ENCODE results near the gene TMEM101.
"Not testable (repeated sequence)": the region's sequence is repeated elsewhere in the genome, so short reads cannot be mapped to it uniquely, and the experiment has no call there.

The TMEM101 gene

DNA sequence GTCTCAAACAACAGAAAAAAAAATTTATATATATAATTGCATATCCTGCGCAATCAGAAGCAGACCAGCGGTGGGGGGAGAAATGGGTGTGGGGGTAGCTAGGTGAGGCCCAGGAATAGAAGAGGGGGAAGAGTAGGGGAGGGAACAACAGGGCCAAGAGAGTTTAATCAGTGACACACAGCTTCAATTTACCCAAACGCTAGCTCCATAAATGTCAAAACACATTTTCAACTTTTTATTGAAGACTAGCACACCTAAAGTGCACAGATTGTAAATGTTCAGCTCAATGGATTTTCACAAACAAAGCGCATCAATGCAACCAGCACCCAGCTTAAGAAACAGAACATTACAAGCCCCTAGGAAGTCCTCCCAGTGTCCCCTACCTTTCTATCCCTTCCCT, 35.1 kb downstream of the TMEM101 start:
- TF ChIP-seq, protein P1, sequence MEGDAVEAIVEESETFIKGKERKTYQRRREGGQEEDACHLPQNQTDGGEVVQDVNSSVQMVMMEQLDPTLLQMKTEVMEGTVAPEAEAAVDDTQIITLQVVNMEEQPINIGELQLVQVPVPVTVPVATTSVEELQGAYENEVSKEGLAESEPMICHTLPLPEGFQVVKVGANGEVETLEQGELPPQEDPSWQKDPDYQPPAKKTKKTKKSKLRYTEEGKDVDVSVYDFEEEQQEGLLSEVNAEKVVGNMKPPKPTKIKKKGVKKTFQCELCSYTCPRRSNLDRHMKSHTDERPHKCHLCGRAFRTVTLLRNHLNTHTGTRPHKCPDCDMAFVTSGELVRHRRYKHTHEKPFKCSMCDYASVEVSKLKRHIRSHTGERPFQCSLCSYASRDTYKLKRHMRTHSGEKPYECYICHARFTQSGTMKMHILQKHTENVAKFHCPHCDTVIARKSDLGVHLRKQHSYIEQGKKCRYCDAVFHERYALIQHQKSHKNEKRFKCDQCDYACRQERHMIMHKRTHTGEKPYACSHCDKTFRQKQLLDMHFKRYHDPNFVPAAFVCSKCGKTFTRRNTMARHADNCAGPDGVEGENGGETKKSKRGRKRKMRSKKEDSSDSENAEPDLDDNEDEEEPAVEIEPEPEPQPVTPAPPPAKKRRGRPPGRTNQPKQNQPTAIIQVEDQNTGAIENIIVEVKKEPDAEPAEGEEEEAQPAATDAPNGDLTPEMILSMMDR (IDR thresholded peaks at IDR 0.05) = no peak
- Histone ChIP-seq H3K4me3 (no peak overlapping the region), H3K27ac (no peak overlapping the region)
- DNase-seq (ENCODE audit: low spot score) = no peak

DNA sequence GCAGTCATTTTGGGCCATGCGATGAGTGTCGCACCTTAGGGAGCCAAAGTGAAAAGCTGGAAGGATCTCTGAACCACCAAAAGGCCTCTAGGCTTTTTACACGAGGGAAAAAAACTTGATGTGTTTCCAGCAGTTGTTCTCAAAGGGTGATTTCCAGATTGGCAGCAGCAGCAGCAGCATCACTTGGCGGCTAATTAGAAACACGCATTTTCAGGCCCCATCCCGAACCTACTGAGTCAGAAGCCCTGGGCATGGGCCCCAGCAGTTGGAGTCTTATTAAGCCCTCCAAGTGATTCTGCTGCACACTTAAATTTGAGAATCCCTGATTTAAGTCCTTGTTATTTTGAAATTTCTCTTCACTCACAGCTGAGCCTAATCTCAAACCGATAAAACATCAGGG, 35.8 kb downstream of the TMEM101 start:
- TF ChIP-seq, protein P1 (IDR thresholded peaks at IDR 0.05) = no peak
- no peak overlapping the region for H3K27ac ChIP-seq
- H3K4me3 ChIP-seq = no peak overlapping the region
- no peak for DNase-seq (ENCODE audit: low spot score)

DNA sequence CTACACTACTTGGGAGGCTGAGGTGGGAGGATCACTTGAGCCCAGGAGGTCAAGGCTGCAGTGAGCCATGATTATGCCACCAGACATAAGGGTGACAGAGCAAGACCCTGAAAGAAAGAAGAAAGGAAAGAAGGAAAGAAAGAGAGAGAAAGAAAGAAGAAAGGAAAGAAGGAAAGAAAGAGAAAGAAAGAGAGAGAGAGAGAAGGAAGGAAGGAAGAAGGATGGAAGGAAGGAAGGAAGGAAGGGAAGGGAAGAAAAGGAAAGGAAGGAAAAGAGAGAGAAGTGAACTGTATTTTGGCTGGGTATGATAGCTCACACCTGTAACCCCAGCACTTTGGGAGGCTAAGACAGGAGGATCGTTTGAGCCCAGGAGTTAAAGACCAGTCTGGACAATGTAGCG, 36.7 kb downstream of the TMEM101 start:
- H3K27ac ChIP-seq = no peak overlapping the region
- no peak for DNase-seq (ENCODE audit: low spot score)
- TF ChIP-seq, protein P1 (IDR thresholded peaks at IDR 0.05) = no peak
- H3K4me3 ChIP-seq = no peak overlapping the region

DNA sequence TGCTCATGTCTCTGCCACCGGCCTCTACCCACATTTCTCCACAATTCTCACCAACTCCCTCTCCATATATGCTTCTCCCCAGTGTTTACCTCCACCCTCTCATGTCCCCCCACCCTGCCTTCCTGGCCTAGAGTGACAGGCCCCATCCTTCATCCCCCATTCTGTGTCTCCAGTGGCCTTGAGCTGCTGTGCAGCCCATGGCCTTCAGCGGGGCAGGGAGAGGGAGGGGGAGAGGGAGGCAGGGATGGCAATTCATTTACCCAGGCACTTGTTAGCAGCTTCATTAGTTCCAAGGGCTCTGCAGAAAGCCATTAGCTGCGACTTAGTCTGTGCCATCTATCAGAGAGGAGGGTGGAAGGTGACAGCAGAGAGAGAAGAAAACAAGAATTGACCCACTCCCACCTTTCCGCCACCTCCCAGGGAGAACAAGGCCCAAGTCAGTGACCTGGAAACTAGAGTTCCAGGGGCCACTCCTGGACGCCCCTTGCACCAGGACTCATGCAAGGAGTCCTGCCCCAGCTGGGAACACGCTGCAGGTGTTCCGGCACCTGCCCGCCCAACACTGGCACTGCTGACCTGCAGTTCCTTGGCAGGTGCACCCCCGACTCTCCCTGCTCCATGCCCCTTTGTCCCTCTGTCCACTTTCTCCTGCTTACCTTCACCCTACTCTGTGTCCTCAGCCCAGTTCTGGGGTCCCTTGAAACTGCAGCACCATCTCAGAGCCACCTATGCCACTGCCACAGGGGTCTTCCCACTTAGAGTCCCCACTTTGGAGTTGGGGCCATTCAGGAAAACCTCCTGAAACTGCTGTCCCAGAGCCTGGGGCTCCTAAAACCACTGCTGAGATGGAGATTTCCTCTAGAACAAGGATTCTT, 37.6 kb downstream of the TMEM101 start:
- Histone ChIP-seq H3K4me3 (no peak overlapping the region), H3K27ac (no peak overlapping the region)
- TF ChIP-seq, protein P1 (IDR thresholded peaks at IDR 0.05) = no peak
- no peak for DNase-seq (ENCODE audit: low spot score)

DNA sequence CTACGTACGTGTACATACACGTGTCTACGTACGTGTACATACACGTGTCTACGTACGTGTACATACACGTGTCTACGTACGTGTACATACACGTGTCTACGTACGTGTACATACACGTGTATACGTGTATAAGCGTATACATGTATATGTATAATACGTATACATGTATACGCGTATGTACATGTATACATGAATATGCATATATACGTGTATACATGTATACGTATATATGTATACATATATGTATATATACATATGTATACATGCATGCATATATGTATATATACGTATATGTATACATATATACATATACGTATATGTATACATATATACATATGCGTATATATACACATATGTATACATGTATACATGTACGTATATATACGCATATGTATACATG, 38.9 kb downstream of the TMEM101 start:
- TF ChIP-seq, protein P1 (IDR thresholded peaks at IDR 0.05) = no peak
- H3K27ac ChIP-seq = no peak overlapping the region
- DNase-seq (ENCODE audit: low spot score) = no peak
- no peak overlapping the region for H3K4me3 ChIP-seq

DNA sequence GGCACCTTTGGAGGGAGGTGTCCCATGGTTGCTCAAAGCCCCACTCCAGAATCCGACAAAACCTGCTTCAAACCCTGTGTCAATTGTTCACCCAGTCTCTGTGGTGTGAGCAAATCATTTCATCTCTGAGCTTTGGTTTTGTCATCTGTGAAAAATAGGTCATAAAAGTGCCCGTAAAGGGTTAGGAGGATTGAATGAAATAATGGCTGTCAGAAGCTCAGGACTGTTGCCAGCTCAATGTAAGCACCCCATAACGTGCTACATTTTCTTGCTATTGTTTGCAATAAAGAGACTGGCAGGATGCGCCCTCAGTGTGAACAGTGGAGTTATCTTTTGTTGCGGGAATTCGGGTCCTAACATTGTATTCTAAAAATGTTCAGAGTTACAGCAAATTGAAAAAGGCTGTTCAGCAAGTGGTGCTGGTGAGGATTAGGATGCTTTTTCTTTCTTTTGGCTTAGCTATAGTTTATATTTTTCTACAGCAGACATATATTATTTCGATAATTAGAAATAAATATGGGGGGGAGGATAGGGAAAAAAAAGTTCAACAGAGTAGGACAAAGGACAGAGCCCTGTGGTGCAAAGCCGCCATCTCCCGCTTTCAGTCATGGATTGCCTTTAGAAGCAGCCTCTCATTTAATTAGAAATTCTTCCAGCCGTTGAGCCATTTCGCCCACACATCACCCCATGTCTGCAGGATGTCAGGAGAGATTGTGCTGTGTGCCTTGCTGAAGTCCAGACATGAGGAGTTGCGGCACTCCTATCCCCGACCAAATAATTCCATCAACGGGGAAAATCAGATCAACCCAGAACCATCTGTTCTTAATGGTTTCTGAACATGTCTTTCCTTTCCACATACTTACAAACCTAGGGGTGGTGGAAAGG, 40.1 kb downstream of the TMEM101 start:
- TF ChIP-seq, protein P1 (IDR thresholded peaks at IDR 0.05) = no peak
- DNase-seq (ENCODE audit: low spot score) = no peak

DNA sequence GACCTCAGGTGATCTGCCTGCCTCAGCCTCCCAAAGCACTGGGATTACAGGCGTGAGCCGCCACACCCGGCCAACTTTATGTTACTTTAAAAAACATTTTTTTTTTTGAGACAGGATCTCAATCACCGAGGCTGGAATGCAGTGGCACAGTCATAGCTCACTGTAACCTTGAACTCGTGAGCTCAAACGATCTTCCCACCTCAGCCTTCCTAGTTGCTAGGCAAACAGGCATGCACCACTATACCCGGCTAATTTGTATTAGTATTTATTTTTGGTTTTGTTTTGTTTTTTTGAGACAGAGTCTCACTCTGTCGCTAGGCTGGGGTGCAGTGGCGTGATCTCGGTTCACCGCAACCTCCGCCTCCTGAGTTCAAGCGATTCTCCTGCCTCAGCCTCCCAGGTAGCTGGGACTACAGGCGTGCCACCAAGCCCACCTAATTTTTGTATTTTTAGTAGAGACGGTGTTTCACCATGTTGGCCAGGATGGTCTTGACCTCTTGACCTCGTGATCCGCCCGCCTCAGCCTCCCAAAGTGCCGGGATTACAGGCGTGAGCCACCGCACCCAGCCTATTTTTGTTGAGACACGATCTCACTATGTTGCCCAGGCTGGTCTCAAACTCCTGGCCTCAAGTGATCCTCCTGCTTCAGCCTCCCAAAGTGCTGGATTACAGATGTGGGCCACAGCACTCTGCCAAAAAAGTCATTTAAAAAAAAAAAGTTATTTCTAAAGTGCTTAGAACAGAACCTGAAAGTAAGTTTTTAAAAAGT, 42.1 kb downstream of the TMEM101 start:
- H3K4me3 ChIP-seq; H3K27ac ChIP-seq; DNase-seq (ENCODE audit: low spot score): not testable (repeated sequence)

More for the DNA sequence above, 40.1 kb downstream of the TMEM101 start:
- H3K27ac ChIP-seq = no peak overlapping the region
- H3K4me3 ChIP-seq = no peak overlapping the region

DNA sequence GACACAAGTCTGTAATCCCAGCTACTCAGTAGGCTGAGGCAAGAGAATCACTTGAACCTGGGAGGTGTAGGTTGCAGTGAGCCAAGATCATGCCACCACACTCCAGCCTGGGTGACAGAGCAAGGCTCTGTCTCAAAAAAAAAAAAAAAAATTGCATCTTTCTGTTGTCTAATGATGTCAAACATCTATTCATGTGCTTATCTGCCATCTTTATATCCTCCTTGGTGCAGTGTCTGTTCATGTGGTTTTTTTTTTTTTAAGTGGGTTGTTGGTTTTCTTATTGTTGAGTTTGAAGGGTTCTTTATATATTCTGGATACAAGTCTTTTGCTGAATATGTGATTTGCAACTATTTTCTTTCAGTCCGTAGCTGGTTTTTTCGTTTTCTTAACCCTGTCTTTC, 43.3 kb downstream of the TMEM101 start:
- not testable (repeated sequence) for DNase-seq (ENCODE audit: low spot score); H3K27ac ChIP-seq; H3K4me3 ChIP-seq
